GM23338 (cell line): Measurements from ENCODE around the gene WDR11.

Experiments used
- CREB1 ChIP-seq: fragments of 250-450 bp; sonication (Bioruptor Pico); IDR thresholded peaks from 2 replicates; pipeline ENCODE4 v1.5.0; 2020; ENCODE audit warnings: low read depth, mild to moderate bottlenecking, moderate library complexity
- EZH2 ChIP-seq: fragments of 200-600 bp; sonication (generic); IDR thresholded peaks from one replicate; pipeline ENCODE4 v1.8.0; 2017; ENCODE audit warnings: antibody characterized with exemption, mild to moderate bottlenecking, low read depth; ENCODE audit not compliant: unreplicated experiment
- EZH2phosphoT487 ChIP-seq: fragments of 200-600 bp; sonication (generic); IDR thresholded peaks from one replicate; pipeline ENCODE4 v1.8.1; 2018; ENCODE audit warnings: antibody characterized with exemption; ENCODE audit not compliant: unreplicated experiment
- JUNB ChIP-seq: IDR thresholded peaks from one replicate; pipeline ENCODE4 v1.6.1; 2016; ENCODE audit warnings: antibody characterized with exemption; ENCODE audit not compliant: unreplicated experiment
- POLR2AphosphoS5 ChIP-seq: IDR thresholded peaks from 2 replicates; pipeline ENCODE4 v1.6.1; 2016; ENCODE audit warnings: antibody characterized with exemption, low read depth
- TF ChIP-seq, protein P1 (sequence below), 2 experiments: fragments of 200-600 bp in 1 of 2; sonication (generic) in 1 of 2; conservative IDR thresholded peaks; 2 replicates each; pipeline versions ENCODE4 v1.5.1 to v1.6.1; 2016 to 2017; ENCODE audit warnings: antibody characterized with exemption in 2 of 2, low read depth in 2 of 2, mild to moderate bottlenecking in 2 of 2, moderate library complexity in 1 of 2
- TF ChIP-seq, protein P2 (sequence below): IDR thresholded peaks from one replicate; pipeline ENCODE4 v1.6.1; 2018; ENCODE audit warnings: antibody characterized with exemption; ENCODE audit not compliant: unreplicated experiment

DNA sequence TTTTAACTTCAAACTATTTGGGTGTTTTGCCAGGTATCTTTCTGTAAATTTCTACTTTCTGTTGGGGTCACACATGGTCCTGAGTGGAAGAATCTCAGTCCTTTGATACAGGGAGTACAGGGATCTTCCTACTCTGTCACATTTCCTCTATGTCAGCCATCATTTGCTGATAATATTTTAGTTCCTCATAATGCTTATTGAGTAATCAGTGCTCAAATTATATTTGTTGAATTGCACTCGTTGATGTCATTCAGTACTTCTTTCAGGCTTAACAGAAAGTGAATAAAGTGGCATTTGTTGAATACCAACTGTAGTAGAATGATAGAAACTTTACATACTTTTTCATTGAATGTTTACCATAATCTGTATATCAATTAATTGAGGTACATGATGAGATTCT, 31.9 kb downstream of the WDR11 start:
- no peak for TF ChIP-seq POLR2AphosphoS5
- no peak for TF ChIP-seq CREB1
- TF ChIP-seq JUNB = no peak
- TF ChIP-seq, protein P1, sequence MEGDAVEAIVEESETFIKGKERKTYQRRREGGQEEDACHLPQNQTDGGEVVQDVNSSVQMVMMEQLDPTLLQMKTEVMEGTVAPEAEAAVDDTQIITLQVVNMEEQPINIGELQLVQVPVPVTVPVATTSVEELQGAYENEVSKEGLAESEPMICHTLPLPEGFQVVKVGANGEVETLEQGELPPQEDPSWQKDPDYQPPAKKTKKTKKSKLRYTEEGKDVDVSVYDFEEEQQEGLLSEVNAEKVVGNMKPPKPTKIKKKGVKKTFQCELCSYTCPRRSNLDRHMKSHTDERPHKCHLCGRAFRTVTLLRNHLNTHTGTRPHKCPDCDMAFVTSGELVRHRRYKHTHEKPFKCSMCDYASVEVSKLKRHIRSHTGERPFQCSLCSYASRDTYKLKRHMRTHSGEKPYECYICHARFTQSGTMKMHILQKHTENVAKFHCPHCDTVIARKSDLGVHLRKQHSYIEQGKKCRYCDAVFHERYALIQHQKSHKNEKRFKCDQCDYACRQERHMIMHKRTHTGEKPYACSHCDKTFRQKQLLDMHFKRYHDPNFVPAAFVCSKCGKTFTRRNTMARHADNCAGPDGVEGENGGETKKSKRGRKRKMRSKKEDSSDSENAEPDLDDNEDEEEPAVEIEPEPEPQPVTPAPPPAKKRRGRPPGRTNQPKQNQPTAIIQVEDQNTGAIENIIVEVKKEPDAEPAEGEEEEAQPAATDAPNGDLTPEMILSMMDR (conservative IDR thresholded peaks at IDR 0.05; ENCODE audit: low read depth in 2 of 2) = no peak
- TF ChIP-seq, protein P2, sequence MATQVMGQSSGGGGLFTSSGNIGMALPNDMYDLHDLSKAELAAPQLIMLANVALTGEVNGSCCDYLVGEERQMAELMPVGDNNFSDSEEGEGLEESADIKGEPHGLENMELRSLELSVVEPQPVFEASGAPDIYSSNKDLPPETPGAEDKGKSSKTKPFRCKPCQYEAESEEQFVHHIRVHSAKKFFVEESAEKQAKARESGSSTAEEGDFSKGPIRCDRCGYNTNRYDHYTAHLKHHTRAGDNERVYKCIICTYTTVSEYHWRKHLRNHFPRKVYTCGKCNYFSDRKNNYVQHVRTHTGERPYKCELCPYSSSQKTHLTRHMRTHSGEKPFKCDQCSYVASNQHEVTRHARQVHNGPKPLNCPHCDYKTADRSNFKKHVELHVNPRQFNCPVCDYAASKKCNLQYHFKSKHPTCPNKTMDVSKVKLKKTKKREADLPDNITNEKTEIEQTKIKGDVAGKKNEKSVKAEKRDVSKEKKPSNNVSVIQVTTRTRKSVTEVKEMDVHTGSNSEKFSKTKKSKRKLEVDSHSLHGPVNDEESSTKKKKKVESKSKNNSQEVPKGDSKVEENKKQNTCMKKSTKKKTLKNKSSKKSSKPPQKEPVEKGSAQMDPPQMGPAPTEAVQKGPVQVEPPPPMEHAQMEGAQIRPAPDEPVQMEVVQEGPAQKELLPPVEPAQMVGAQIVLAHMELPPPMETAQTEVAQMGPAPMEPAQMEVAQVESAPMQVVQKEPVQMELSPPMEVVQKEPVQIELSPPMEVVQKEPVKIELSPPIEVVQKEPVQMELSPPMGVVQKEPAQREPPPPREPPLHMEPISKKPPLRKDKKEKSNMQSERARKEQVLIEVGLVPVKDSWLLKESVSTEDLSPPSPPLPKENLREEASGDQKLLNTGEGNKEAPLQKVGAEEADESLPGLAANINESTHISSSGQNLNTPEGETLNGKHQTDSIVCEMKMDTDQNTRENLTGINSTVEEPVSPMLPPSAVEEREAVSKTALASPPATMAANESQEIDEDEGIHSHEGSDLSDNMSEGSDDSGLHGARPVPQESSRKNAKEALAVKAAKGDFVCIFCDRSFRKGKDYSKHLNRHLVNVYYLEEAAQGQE = no peak
- TF ChIP-seq EZH2 = no peak
- no peak for TF ChIP-seq EZH2phosphoT487
